NCI-H345 treated with DMSO at 0.1 percent for 48 hours (cell line): ENCODE data around the gene AGPAT3.
"Not testable (repeated sequence)": the region's sequence is repeated elsewhere in the genome, so short reads cannot be mapped to it uniquely, and the experiment has no call there.

Experiments used
- DNase-seq: peaks from one replicate; lab custom pipeline; 2025; ENCODE audit not compliant: unreplicated experiment; lab: John Stamatoyannopoulos, UW

Gene AGPAT3, protein sequence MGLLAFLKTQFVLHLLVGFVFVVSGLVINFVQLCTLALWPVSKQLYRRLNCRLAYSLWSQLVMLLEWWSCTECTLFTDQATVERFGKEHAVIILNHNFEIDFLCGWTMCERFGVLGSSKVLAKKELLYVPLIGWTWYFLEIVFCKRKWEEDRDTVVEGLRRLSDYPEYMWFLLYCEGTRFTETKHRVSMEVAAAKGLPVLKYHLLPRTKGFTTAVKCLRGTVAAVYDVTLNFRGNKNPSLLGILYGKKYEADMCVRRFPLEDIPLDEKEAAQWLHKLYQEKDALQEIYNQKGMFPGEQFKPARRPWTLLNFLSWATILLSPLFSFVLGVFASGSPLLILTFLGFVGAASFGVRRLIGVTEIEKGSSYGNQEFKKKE

DNA sequence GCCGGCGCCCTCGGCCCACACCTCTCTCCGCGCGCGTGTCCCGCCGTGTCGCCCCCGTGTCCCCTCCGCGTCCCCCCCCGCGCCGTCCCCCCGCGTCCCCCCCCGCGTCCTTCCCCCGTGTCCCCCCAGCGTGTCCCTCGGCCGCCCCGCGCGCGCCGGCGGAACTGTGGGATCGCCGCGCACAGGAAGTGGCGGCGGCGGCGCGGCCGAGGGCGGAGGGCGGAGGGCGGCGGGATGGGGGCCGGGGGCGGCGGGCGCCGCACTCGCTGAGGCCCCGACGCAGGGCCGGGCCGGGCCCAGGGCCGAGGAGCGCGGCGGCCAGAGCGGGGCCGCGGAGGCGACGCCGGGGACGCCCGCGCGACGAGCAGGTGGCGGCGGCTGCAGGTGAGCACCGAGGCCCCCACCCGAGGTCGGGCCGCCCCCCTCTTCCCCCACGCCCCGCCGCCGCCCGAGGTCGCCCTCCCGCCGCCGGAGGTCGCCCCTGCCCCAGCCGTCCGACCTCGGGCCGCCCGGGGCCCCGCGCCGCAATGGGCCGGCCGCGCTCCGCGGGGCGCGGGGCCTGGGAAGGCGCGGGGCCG, at the start of gene AGPAT3:
Gene AGPAT3 (plus strand): TSS at position 262 of the 578 bp plus-strand sequence. CDS start 94,459 bp downstream, outside the sequence.
- DNase-seq: no peak

DNA sequence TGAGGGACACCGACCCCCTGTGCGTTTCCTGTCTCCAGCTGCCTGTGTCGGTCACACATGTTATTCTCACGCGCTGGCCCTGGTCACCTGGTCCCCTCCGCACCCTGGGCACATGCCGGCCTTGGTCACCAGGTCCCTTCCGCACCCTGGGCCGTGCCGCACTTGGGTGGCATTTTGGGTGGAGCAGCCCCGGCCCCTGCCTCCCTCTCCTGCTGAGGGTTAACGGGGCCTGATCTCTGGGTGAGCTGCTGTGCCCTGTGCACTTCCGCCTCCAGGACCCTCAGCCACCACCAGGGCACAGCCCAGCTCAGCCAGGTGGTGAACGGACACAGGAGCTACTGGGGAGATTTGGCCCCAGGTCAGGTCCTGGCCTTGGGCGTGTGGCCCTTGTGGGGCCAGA, 49.0 kb upstream of the AGPAT3 start:
- DNase-seq: no peak

DNA sequence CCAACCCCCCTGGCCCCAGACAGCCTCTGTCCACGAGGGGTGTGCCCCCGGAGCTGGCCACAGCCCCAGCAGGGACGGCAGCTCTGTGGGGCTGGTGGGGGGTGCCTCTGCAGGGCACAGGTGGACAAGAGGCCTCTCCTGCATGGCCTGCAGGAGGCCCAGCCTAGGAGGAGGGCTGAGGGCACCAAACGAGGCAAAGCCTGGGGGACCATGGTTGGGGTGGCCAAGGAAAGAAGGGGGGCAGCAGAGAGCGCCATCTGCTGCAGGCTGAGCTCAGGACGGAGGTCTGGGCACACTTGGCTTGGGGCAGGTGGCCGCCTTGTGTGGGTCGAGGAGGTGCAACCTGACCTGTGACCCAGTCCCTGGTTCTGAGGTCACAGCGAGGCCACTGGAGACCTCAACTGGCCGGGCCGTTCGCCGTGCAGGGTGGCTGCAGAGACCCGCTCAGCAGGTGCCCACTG, 48.4 kb upstream of the AGPAT3 start:
- DNase-seq: no peak

DNA sequence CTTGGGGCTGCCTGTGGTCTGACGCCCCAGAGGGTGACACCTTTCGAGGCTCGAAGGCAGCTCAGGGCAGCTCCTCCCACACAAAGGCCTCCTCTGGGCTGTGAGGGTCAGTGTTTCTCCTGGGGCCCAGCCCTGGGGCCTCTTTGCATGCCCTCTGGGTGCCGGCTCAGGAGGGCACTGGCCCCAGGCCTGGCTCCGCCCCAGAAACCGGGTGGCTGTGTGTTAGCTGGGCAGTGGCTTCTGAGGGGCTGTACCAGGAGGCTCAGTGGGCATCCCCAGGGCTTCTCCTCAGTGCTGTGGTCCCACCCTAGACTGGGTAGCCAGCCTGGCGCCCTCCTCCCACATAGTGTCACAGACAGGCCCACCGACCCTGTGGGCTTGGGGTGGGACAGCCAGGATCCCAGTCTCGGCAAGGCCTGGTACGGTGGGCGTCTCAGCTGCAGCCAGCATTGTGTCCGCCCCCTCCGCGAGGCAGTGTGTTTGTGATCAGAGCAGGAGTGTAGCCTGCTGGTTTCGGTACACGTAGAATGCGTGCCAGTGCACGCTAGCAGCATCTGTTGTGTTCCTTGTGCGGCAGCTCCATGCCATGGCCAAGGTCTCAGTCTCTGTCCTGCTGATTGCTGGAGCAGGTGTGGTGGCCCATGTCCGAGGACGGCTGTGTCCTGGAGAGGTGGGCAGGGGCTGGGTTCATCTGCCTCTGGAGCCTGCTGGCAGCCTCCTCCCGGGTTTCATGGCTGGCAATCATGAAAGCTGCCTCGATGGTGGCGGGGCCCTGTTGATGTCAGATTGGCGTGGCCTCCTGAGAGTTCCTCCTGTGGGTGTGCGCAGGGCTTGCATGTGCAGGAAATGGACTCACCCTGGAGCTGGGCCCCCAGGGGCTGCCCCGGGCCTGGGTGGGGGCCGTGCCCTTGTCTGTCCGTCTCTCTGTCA, 47.6 kb upstream of the AGPAT3 start:
- DNase-seq: no peak

DNA sequence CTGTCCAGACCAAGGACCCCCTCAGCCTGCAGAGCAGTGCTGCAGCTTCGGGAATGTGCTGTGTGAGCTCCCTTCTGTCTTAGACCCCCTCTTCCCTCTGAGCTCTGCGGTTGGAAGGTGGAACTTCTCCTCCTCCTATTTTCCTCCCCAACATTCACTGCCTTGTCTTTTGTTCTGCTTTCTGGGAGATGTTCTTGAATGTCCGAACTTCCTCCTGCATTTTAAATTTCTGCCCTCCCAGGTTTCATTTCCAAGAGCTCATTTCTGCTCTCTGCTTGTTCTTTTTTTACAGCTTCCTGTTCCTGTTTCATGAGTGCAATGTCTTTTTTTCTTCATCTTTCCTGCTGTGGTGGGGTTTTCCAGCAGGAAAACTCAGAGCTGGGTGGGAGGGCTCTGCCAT, 46.3 kb upstream of the AGPAT3 start:
- DNase-seq: no peak

DNA sequence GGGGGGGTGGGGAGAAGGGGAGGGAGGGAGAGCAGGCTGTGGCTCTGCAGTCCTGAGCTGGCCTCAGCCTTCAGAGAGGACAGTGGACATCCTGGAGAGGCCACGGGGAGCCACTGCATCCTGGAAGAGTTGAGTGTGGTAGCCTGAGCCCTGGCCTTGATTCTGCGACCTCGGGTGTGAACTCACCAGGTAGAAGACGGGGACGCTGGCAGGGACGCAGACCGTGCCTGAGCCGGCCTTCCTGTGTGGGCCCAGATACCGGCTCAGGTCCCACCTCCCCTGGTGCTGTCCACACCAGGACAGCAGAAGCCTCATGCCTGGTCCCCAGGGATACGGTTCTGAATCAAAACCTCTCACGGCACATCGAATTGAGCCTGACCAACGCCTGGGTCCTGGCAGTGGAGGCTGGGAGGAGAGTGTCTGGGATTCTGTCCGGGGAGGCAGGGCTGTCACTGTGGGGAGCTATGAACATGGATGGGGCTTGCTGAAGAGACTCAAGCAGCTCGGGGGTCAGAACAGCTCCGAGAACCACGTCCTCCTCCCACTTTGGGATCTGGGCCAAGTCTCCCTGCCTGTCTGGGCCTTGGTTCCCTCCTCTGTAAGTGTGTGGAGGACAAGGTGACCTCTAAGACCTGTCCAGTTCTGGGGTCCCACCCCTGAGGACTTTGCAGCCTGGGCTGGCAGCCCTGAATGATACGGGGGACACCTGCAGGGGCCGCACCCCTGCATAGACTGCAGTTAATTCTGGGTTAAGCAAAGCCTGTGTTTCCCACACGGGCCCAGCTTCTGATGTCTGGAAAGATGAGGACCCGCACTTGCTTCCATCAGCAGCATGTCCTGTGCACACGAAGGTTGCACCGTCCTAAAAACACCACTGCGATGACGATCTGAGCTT, 45.3 kb upstream of the AGPAT3 start:
- DNase-seq: no peak

DNA sequence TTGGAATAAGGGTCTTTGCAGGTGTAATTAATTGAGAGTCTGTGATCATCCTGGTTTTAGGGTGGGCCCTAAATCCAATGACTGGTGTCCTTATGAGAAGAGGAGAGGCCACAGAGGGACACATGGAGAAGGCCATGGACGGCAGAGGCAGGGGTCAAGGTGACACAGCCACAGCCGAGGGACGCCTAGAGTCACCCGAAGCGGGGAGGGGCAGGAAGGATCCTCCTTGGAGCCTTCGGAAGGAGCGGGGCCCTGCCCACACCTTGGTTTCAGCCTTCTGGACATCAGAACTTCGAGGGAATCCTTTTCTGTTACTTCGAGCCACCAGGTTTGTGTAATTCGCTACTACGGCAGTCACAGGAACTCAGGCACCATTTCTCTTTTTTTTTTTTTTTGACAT, 44.6 kb upstream of the AGPAT3 start:
- no peak for DNase-seq

DNA sequence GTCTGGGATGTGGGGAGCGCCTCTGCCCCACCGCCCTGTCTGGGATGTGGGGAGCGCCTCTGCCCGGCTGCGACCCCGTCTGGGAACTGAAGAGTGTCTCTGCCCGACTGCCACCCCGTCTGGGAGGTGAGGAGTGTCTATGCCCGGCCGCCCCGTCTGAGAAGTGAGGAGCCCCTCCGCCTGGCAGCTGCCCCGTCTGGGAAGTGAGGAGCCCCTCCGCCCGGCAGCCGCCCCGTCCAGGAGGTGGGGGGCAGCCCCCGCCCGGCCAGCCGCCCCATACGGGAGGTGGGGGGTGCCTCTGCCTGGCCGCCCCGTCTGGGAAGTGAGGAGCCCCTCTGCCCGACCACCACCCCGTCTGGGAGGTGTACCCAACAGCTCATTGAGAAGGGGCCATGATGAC, 42.9 kb upstream of the AGPAT3 start:
- DNase-seq: not testable (repeated sequence)

DNA sequence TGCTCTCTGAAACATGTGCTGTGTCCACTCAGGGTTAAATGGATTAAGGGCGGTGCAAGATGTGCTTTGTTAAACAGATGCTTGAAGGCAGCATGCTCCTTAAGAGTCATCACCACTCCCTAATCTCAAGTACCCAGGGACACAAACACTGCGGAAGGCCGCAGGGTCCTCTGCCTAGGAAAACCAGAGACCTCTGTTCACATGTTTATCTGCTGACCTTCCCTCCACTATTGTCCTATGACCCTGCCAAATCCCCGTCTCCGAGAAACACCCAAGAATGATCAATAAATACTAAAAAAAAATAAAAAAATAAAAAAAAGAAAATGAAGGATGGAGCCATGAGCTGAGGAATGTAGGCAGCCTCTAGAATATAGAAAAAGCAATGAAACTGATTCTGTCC, 42.3 kb upstream of the AGPAT3 start:
- DNase-seq: not testable (repeated sequence)

DNA sequence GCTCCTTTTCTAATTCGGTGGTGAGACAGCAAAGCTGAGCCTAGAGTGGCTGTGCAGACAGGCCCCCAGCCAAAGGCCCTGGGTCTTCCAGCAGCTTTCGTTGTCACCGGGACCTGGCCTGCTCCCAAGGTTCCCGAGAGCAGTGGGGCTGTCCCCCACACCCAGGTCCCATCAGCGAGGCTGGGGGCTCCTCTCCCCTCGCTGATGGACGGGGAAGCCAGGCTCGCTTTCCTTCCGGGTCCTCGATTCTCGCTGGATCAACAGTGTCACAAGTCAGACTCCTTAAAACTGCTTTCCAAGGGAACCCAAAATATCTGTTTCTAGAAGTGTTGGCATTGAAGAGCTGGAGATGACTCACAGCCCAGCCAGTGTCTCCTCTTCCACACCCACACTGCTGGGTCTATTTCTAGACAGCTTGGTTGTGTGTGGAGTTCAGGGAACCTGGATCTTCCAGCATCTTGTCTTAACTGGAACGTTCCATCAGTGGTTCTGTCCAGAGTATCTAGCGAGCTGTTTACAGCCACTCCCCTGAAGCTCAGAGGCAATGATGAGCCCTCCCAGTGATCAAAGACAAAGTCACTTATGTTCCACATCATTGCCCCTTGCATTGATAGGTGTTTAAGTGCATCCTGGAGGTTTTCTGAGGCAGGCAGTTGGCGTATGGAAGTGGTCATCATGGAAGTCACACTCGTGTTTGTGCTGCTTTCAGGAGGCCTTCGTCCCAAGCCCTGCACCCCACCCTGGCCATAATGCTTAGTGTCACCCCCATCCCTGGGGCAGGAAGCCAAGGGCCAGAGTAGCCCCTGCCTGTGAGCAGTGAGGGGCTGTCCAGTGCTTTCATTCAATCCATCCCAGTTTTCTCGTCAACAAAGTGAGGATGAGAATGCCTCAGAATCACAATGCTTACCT, 40.4 kb upstream of the AGPAT3 start:
- DNase-seq: no peak

DNA sequence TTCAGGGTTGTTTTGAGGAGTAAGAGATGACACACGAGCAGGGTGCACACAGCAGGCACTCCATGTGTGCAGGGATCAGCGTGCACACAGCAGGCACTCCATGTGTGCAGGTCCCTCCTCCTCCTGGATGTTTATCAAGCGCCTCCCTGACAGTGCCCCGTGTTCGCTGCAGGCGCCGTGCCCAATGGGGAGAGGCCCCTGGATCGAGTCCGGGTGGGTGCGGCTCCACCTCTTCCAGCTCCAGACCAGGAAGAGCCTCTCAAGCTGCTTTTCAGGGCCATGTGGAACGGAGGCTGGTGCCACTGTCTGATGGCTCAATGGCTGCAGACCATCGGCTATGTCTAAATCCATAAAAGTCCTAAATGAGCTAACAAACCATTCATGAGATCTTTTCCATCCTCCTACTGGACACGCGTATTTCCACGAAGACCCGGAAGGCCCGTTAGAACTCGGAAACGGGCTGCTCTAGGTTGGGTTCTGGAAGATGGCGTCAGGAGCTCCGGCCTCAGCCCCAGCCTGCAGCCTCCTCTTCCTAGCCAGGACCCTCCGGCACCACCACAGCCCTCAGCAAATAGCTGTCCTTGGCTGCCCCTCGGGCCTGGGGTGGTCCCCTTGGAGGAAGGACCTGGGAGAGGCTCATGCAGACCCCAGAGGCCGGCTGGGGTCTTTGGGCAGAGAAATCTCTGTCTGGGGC, 39.6 kb upstream of the AGPAT3 start:
- DNase-seq: no peak

DNA sequence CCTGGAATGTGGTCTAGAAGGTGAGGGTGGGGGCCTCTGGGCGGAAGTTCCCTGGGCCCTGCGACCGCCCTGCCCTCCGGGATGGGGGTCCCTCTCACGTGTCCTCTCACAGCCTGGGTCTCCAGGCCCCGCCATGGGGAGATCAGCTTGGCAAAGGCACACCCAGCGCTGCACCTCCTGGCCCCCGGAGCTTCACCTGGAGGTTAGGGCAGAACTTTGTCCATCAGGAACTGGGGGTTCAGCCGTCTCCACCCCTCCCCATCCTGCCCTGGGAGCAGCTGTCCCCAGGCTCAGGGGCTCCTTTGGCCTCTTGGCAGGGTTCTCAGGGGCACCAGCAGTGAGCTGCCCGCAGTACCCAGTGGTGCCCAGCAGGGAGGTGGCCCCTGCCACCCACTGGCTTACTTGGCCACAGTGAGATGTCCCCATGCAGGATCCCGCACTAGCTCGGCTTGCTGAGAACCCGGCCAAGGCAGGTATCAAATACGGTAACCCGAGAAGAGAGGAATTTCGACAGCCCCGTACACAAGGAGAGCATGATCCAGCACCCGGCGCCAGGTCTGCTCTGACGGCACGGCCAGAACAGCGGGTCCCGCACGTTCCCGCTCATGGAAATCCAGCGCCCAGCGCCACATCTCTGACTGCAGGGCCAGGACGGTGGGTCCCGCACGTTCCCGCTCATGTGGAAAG, 38.9 kb upstream of the AGPAT3 start:
- DNase-seq: no peak

DNA sequence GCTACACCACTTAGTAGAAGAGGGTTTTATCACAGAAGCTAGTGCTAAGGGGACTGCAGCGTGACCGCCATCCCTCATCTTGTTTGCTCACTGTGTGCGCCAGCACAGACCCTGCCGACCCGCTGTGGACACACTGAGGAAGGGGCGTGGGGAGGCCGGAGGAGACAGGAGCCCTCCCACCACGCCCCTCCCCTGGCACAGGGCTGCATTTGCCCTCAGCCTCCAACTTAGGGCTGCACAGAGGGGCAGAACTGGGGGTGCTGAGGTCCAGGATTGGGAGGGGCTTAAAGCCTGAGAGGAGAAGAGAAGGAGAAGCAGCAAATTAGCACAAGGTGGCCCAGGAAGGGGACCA, 38.4 kb upstream of the AGPAT3 start:
- DNase-seq: no peak

DNA sequence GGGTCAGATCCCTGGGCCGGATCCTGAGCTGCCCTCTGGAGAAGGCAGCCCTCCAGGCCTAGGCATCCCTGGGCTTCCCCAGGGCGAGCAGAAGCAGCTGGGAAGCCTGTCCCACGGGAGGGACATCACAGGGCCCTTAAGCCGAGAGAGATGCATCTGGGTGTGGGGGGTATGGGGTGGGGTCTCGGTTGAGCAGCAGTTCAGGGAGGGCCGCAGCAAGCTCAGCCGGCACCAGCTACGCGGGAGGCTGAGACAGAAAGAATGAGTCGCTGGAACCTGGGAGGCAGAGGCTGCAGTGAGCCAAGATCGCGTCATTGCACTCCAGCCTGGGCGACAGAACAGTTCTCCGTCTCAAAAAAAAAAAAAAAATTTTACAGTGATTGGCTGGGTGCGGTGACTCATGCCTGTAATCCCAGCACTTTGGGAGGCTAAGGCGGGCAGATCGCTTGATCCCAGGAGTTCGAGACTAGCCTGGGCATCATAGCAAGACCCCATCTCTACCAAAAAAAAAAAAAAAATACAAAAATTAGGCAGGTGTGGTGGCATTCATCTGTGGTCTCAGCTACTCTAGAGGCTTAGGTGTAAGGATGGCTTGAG, 37.9 kb upstream of the AGPAT3 start:
- no peak for DNase-seq

DNA sequence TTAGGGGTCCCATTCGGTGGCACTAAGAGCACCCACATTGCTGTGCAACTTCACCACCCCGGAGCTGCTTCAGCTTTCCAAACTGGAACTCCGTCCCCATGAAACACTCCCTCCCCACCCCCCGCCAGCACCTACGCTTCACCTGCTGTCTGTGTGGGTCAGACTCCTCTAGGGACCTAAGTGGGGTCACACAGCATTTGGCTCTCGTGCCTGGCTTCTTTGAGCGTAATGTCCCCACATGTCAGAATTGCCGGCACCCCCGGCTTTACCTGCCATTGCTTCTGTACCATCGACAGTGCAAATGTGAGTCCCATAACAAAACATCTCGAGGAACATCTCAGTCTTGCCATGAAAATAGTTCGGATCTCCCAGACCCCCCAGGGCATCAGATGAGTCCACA, 35.9 kb upstream of the AGPAT3 start:
- no peak for DNase-seq

DNA sequence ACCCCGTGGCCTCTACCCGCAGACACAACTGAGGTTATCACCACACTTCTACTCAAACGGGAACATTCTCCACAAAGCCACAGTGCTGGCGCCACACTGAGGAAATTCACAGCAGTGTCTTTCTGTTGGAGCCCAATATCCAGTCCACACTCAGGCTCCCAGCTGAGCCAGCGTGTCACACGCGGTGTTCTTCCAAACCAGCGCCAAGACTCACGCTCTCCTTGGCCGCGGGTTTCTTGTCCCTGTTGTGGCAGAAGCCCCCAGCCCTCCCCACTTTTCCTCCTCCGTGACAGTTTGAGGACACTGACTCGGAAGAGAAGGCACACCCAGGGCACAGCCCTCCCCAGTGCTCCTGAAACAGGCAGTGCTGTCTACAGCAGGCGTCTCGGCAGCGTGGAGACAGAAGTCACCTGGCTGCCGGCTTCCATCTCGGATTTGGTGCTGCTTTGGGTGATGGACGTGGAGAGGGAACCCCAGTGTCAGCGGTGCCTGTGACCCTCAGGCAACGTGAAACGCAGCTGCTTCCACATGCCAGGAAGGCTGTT, 35.4 kb upstream of the AGPAT3 start:
- no peak for DNase-seq

DNA sequence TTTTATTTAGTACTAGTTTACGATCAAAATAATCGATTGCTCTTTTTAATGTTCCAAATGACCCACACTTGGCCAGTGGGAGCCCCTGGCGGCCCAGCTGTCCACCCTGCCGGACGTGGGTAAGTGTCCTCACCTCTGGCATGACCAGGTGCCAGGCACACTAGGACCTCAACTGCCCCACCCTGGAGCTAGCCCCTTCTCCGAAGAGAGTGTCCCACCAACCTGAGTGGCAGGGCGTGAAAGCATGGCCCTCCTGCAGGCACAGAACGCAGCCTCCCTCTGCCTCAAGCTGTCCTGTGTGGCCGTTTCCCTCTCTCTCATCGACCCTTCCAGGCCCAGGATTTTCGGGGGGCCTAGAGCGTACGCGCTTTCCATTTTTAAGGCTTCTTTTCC, 32.9 kb upstream of the AGPAT3 start:
- no peak for DNase-seq

DNA sequence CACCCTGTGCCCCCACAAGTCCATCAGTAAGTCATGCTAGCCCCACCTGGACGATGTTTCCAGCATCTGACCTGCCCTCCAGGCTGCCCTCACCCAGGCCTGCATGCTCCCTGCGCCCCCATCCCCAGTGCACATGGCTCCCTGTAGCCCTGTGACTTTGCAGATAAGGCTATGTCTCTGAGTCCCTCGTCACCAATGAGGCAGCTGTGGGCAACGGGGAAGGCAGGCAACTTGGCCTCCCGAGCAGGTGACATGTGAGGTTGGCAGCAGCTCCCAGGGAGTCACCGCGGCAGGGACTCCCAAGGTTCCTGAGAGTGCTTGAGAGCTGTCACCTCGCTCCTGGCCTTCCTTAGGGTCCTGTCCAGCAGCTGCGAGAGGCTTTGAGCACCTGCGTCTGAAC, 32.4 kb upstream of the AGPAT3 start:
- DNase-seq: no peak
